HG02610 (cell line): ENCODE results near the gene LRRC49.
A peak's percentile ranks its signal among the peaks of the same experiment; 100 is the strongest.
"Not testable (repeated sequence)": the region's sequence is repeated elsewhere in the genome, so short reads cannot be mapped to it uniquely, and the experiment has no call there.

Experiments used
- ATAC-seq: cut with Tn5 transposase; IDR thresholded peaks from one replicate; pipeline ENCODE4 v1.9.1; 2021; ENCODE audit warnings: mild to moderate bottlenecking, moderate library complexity; ENCODE audit not compliant: unreplicated experiment

Gene LRRC49, protein sequence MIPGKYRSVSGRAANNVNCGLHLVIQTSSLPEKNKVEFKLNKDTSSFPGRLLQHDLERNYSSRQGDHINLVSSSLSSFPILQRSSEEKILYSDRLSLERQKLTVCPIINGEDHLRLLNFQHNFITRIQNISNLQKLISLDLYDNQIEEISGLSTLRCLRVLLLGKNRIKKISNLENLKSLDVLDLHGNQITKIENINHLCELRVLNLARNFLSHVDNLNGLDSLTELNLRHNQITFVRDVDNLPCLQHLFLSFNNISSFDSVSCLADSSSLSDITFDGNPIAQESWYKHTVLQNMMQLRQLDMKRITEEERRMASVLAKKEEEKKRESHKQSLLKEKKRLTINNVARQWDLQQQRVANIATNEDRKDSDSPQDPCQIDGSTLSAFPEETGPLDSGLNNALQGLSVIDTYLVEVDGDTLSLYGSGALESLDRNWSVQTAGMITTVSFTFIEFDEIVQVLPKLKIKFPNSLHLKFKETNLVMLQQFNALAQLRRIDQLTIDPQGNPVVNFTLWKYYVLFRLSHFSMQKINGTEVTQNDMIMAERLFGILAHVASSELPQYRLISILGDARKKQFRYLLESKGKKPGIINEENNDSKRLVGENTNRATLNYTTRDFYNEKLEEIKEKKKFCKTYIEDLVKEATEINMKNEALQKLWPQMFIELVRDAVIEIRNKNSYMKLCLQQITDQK

DNA sequence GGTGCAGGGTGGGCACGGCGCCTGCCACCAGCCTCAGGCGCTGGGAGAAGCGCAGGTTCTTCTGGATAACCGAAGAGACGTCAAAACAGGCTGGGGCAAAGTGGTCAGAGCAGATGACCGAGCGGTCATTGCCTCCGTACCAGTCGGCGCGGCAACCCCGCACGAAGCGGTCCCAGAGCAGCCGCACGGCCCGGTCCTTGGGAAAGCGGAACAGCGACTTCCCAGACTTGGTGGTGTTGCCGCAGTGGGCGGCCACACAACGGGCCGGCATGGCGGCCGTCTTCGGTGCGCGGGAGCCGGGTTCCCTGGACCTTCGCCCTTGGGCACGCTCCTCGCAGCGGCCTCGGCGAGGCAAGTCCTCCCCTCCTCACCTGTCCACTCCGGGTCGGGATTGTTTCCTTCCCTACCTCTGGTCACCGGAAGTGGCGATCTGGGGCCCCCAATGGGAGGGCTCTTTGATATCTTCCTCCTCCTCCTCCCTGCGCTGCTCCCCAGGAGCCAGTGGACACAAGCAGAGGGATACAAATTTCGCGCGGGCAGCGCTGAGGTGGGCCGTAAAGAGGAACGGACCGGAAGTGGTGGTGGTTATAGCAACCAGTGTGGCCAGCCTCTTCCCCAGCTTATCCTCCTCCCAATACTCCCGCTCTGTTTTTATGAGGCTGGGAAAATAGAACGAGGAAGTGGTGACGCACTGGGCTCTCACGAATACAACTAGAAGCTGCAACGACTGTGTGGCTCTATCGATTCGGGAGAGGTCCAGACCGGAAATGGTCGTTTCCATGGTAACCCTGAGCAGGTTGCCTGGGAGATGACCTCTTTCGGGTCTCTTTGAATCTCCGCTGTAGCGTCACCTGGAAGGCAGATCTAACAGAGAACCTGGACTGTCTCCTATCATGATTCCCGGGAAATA lies at the start of gene LRRC49, which contains the start of gene THAP10:
TSS of gene LRRC49 (plus strand) at position 825 of the 910 bp plus-strand sequence. CDS start at position 894, 69 bp downstream.
TSS of gene THAP10 (minus strand) at position 432 of the 910 bp plus-strand sequence. CDS start at position 271, 161 bp downstream.
- peak; percentile 66 for ATAC-seq

- no peak for ATAC-seq
These were observed 46.8 kb upstream of the LRRC49 start for GRCh38 chr15:70845602-70846360.

DNA sequence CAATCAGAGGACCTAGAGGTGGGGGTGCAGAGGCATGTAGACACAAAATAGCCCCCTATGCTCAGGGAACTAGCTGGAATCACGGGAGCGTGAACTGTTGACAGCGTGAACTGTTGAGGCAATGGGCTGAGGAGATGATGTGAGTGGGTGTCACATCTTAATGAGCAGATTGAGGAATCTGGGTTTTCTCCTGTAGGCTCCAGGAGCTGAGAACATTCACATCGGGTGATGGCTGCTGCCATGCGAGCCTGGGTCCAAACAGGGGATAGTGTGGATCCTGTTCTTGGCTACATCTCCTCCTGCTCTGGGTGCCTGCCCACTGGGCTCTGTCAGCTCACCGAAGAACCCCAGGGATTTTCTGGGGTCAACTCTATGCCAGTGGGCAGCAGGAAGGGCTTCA lies 40.7 kb upstream of the LRRC49 start:
- ATAC-seq, result no peak

DNA sequence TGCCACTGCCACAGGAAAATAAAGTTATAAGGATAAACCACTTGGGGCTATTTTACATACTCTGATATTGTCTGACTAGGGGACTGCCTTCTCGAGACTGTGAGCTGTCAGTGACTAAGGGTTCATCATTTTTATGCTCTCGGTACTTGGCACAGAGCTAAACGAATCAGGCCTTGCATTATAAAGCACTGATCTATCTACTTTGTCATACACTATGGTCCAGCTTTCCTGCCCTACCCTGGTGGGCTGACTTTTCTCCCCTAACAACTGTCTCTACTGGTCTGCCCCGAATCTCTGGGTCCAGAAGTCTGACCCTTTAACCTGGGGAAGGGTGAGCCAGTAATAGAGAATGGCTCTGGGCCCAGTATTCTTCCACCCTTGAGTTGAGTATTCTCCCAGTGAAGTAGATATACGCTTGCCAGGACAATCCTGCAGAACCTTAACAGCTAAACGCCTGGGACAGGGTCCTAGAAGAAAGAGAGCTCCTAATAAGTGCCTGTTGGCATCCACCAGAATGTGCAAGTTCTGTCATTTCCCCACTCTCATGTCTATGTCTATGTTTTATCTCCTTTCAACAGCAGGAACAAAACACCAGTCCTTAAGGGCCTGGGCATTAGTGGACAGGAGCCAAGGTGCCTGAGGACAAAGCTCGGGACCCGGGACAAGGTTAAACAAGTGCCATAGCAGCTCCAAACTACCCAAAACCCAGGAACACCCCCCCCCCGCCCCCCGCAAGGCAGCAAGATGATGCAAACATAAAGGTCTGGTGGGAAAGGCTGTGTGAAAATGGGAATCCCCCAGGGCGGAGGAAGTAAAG lies 39.9 kb upstream of the LRRC49 start:
- ATAC-seq, result no peak

DNA sequence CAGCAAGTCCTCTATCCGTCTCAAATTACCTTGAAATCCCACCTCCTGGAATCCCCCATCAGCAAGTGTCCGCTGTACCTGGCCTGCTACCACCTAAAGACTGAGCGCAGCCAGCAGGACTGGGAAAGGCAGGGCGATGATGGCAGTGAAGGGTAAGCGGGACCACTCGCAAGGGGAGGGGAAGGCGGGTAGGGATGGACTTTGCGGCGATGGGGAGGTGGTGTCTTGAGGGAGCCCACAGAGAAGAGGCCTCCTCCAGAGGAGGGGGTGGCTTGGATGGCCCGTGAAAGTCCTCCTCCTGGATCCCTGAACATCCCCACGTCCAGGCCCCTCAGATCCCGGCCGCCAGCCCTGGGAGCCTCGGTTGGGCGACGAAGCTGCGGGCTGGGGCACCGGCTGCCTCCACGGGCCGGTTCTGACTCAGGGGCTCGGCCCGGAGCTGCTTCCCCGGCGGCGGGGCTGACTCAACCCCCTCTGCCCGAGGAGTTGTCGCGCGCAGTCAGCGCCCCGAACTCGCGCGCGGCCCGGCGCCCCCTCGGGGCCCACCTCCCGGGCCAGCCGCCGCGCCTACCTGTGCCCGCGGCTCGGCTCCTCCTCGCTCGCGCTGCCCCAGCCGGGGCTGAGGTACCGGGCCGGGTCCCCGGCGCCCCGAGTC lies 39.2 kb upstream of the LRRC49 start:
- ATAC-seq, result no peak

DNA sequence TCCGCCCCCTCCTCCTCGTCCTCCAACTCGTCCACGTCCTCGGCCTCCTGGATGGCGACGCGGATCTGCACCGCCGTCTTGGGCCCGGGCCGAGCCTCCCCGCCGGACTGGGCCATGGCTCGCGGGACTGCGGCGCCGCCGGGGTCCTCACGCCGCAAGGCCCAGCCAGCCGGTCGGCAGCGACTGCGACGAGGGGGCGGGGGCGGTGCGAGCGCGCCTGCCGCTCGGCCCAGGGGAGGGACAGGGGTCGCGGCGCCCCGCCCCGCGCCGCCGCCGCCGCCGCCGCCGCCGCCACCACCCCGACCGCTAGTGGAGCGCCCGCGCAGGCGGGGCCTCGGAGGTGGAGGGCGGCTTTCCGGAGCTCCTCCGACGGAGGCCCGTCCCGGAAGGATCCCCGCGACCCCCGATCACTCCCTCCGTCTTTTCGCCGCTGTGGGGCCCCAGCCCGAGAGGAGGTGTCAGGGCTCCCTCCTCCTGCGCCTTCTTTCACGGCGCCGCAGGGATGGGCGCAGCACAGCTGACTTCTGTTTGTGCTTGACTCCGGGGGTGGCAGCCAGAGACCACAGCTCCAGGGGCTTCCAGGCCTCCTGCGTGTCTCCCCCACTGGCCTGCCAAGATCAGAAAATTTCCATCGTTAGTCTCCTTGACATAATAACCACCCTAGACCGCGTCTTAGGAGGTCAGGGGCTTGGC lies 38.5 kb upstream of the LRRC49 start, which contains the start of gene LARP6:
TSS of gene LARP6 (minus strand) at position 185 of the 693 bp plus-strand sequence. CDS start at position 116, 69 bp downstream.
- no peak for ATAC-seq

- ATAC-seq, result no peak
These were observed 38.0 kb upstream of the LRRC49 start for GRCh38 chr15:70854666-70854976.

DNA sequence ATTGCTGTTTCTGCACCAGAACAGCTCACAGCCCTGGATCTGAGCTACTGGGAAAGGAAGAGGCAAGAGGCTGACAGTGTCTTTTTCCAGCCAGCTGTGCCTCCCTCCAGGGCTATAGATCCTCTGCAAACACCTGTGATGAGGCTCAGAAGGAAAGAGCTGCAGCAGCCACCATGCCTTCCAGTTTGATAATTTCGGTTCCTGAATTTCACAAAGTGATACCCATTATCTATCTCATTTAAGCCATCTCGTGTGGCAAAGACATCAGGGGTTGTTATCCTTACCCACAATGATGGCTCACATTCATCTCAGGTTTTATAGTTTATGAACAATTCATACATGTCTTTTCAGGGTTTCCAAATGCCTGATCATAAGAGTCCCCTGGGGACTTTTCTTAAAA lies 36.9 kb upstream of the LRRC49 start:
- ATAC-seq, result no peak

GRCh38 chr15:70856177-70856883 lies 36.3 kb upstream of the LRRC49 start:
- no peak for ATAC-seq

DNA sequence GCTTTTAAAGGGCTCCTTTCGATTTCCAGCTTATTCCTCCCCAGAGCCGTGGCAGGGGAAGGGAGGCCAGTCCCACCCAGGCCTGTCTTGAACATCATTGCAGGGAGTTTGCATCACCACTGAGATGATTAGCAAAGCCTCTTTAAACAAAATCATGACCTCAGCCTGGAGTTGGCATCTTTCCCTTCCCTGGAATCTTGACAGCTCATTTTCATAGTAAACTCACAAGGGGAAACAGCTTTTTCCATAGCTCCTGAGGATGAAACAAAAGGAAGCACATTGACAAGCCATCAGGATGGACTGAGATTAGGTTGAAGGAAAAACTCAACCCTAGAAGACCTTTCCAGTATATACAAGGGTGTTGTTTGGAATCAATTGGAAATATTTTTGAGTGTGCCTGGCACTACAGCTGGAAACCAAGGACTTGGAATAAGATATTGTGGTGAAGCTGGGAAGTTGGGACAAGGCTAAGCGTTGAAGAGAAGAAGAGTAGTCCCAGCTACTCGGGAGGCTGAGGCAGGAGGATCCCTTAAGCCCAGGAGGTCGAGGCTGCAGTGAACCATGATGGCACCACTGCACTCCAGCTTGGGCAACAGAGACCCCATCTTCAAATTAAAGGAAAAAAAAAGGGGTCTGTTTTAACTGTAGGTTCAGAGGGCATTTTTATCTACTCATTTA lies 35.6 kb upstream of the LRRC49 start:
- no peak for ATAC-seq

DNA sequence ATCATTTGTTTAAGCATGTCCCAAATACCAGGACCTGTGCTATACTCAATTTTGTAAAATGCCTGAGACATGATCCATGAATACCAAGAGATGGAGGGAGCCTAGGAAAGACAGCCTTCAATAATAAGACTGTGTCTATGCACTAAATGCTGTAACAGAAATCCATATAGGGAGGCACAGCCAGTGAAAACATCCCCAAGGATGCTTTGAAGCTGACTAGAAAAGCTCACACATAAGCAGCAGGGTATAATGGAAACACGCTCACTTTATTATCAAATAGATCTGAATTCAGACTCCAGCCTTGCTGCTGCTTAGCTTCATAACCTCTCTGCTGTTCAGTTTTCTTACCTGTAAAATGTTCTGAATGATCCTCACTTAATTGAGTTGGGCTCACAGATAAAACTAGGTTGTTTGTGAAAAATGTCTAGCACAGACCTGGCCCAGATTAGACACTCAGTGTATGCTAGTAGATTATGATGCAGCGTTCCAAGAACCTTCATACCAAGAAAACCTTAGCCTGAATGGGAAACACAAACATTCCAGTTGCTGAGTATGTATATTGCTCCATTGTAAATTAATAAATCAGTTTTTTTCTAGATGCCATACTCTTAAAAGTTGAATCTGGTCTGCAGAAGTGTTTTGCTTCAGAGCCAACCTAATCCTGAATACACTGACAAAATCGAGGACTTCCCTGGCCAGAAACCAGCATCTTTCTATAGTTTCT lies 34.9 kb upstream of the LRRC49 start:
- no peak for ATAC-seq

DNA sequence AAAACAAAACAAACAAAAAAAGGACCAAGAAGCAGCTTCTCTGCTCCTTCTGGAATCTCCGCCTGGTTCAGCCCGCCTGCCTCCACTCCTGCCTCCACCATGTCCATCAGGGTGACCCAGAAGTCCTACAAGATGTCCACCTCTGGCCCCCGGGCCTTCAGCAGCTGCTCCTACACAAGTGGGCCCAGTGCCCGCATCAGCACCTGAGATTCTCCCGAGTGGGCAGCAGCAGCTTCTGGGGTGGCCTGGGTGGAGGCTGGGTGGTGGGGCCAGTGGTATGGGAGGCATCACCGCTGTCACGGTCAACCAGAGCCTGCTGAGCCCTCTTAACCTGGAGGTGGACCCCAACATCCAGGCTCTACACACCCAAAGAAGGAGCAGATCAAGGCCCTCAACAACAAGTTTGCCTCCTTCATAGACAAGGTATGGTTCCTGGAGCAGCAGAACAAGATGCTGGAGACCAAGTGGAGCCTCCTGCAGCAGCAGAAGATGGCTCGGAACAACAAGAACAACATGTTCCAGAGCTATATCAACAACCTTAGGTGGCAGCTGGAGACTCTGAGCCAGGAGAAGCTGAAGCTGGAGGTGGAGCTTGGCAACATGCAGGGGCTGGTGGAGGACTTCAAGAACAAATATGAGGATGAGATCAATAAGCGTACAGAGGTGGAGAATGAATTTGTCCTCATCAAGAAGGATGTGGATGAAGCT lies 33.9 kb upstream of the LRRC49 start:
- not testable (repeated sequence) for ATAC-seq

GRCh38 chr15:70859322-70859908 lies 33.2 kb upstream of the LRRC49 start:
- ATAC-seq, result no peak

- ATAC-seq, result no peak
These were observed 32.6 kb upstream of the LRRC49 start for GRCh38 chr15:70859998-70860397.

DNA sequence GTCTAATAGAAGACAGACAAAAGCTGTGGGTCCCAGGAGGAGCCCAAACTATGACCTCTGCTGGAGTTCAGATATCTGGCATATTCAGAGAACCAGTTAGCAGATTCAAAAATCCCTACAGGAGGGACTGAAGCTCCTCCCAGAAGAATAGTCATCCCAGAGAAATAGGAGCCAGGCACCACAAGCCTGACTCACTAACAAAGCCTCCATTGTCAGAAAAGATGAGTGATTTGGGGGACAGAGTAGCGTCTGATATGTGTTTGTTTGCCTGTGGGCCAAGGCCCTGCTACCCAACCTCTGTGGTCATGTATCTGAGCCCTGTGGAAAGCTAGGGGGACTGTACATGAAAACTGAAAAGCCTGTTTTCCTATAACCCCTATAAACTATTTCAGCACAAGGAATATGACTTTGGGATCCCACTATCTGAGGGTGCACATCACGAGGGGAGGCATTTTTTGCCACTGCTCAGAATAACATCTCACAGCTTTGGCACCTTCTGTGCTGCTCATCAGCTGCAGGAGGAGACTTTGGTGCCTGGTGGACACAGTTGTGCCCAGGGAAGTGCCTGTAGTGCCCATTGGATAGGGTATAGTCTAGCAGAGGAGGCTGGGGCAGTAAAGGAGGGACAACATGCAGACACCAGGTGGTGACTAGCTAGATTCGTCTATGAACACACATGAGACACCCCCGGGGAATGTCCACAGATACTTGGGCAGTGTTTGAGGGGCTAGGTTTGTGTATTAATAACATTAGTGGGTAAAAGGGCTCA lies 29.0 kb upstream of the LRRC49 start:
- no peak for ATAC-seq
